Fibroblast of peridontal ligament (primary cell): ENCODE data around the gene FBXO15.

Experiments
- DNase-seq: peaks from one replicate; pipeline ENCODE4 v3.0.0-alpha.2; 2010; ENCODE audit errors: extremely low read depth

Gene FBXO15

DNA sequence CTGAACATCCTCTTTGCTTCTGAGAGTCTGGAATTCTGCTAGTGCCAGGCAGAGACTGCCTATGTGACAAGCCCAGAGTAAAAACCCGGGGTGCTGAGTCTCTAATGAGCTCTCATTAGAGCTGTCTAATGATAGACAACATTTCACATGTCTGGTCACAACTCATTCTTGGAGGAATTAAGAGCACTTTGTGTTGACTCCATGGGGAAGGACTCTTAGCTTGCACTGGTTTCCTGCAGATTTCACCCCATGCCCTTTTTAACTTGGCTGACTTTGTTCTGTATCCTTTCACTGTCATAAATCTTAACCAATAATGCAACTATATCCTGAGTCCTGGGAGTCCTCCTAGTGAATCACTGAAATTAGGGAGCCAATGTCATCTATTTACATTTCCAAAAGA, 33.5 kb downstream of the FBXO15 start:
- peak; percentile 6 for DNase-seq

DNA sequence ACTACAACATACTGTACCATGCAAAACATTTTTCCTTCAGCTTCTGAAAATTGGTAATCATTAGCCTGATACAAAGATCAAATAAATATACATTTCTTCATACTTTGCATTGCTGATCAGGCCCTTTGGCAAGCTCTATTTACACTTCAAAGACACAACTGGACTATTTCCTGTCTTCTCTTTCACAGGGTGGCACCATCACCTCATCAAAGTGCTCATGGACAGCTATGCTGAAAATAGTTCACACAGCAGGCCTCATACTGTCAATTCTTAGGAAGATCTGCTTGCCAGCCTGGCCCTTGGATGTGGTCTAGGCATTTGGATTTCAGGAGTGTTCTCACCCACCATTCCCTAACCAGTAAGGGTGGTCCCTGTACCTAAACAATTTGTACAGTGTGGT, 33.9 kb downstream of the FBXO15 start:
- DNase-seq, result no peak

DNA sequence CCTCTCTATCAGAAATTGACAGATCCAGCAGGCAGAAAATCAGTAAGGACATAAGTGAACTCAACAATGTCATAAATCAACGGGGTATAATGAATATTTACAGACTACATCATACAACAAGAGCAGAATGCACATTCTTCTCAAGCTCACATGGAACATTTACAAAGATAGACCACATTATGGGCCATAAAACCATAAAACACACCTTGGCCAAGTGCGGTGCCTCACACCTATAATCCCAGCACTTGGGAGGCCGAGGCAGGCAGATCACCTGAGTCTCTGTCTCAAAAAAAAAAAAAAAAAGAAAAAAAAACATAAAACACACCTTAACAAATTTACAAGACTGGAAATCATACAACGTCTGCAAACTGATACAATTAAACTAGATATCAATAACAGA, 36.7 kb downstream of the FBXO15 start:
- DNase-seq, result no peak

DNA sequence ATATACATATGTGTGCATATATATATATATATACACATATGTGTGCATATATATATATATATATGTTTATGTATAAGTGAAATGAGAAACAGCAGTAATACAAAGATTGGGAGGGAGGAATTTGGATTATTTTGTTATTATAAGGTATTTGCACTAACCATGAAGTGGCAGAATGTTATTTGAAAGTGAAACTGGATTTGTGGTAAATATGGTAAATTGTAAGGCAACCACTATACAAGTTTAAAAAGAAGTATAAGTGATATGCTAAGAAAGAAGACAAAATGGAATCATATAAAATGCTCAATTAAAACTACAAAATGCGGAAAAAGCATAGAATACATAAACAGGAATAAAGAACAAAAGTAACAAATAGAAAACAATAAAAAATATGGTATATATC, 37.5 kb downstream of the FBXO15 start:
- DNase-seq, result no peak

DNA sequence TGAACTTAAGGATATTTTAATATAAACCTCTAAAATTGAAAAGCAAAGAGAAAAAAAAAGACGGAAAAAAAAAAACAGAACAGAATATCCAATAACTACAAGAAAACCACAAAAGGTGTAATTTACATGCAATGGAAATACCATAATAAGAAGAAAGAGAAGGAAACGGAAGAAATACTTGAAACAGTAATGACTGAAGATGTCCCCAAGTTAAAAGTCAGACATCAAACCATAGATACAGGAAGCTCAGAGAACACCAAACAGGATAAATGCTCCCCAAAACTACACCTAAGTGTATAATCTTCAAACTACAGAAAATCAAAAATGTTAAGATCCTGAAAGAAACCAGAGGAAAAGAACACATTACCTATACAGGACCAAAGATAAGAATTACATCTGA, 39.2 kb downstream of the FBXO15 start:
- DNase-seq, result no peak

GRCh38 chr18:74097803-74098202, 49.8 kb downstream of the FBXO15 start:
- no peak for DNase-seq

GRCh38 chr18:74092922-74093321, 54.7 kb downstream of the FBXO15 start:
- DNase-seq, result no peak

DNA sequence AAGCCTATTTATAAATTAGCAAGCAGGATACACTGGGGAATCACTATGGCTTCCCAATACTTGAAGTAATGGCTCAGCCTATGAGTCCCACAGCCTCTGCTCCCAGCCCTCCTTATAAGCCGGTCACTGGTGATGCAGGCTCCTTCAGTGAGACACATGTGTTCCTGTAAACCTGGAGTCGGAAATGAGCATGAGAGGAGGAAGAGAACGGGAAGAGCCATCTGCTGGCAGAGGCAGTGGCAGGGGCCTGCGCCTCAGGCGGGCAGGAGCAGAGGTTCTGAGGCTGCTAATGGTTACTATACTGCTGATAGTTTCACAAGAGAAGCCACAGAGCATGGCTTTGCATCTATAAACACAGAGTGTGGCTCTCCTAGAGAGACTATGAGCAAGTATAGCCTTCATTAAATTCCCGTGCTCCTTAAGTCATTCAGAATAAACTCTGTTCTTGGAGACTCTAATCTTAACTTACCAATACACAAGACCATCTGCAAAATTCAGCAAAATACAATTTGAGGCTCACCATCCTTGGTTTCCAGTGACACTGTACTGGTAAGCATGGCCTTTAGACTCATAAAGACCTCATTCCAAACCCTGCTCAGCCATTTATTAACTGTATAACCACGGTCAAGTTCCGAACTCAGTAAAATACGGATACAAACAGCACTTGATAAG, 63.3 kb downstream of the FBXO15 start:
- DNase-seq, result no peak

- no peak for DNase-seq
Observed at GRCh38 chr18:74083557-74083952, 64.1 kb downstream of the FBXO15 start.

DNA sequence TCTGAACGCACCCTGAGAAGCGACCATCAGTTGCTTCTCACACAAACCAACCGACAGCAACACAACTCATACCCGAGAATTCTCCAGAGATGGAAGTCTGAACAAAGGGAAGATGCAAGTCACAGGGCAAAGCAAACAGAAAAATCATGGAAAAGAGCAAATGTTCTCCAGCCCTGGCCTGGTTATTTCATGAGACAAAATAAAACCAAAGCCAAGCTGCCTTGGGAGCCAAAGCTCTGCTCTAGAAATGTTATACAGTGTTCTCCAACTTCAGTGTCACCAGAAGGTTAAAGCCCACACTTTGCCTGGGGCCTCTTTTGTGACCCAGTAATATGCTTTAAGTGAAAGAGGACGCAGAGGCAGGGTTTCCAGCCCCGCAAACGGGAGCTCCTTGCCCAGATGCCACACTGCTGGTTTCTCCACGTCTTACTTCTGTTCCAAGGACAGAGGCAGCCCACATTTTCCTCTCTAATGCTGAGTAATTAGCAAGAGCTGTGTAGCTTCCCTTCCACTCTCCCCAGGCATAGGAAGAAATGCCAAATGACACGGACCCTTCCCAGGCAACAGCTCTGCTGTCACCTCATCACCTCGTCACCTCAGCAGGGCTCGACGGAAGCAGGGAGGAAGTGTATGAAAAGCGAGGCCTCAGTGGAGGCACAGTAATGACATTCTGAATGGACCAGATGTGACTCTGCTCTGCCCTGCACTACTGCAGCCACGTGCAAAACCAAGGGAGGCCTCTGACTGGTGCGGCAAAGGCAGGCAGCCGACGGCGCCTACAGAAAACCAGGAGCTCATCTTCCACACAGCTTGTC, 64.7 kb downstream of the FBXO15 start:
- peak; percentile 4 for DNase-seq

GRCh38 chr18:74081966-74082741, 65.5 kb downstream of the FBXO15 start:
- peak; percentile 17 for DNase-seq

DNA sequence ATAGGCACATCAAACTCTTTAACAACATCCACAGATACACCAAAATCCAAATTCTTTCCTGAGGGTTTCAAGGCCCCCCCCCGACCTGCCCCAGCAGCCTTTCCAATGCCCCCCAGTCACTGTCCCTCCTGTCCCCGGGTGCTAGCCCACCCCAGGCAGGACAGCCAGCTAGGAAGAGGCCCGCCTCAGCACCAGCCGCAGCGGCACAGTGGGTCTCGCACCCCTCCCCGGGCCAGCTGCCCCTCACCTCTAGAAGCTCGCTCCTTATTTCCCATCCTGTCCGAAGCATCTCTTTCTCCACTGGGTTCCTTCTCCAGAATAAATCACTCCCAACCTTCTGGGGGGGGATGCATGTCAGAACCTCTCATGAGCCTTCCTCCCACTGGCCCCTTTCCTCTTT, 69.4 kb downstream of the FBXO15 start:
- DNase-seq, result no peak

DNA sequence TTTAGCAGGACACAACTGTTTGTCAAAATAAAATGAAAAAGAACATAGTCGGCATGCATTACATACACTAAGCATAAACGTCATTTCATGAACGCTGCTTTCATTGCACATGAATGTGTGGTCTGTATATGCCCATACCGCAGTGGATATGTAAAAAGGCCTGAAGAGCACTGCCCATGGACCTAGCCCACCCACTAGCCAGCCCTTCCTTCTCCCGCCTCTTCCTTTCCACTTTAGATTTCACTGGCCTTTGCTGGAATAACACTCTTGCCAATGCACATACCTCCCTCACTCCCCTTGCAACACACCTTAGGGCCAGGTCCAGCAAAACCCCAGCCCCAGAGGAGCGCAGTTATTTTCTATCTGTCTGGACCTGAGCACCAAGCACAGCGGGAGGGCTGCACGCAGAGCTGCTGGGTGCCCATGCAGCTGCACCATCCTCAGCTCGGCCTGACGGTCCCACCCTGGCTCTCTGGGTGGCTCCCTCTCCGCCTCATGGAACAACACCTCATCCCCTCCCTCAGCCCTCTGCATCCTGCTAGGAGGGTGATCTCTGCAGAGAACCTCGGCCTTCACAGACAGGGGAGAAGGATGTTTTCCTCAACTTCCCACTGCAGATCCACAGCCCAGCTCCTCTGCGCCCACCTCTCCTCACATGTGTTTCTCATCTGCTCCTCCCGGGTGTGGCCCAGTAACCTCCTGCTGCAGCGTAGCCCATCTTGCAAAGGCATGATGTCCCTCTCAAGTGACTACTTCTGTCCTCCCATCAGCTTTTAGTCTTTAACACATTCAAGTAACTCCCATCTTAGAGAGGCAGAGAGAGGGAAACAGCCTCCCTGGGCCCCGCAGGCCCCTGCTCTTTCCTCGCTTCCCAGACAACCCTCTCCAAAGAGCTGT, 72.7 kb downstream of the FBXO15 start:
- no peak for DNase-seq

DNA sequence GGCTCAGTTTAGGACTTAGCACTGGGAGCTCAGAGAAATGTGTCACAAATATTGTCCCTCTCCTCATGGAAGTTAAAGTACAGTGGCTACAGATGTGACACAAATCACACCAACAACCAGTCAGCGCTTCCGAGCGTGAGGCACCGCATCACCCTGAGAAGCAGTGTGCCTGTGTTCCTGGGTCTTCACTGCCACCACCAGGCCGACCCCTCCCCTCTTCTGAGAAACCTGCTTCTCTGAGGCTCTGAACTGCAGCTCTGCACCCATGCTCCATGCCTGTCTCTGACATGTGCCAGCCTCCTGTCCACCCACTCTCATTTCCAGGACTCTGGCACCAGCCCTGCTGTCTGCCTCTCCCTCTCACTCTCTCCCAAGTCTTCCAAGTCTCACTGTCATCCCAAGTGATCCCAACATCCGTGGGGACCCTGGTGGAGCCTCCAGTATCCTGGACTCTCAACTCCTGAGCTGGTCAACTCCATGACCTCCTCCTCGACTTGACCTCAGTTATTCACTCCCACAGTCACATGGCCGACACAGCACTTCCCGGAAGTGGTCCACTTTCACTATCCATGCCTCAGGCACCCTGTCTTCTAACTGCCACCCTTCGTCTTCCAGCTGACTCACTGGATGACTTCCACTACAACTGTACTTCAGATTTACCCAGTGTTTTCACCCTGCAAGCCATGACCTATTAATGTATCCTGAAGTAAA, 73.5 kb downstream of the FBXO15 start:
- no peak for DNase-seq

DNA sequence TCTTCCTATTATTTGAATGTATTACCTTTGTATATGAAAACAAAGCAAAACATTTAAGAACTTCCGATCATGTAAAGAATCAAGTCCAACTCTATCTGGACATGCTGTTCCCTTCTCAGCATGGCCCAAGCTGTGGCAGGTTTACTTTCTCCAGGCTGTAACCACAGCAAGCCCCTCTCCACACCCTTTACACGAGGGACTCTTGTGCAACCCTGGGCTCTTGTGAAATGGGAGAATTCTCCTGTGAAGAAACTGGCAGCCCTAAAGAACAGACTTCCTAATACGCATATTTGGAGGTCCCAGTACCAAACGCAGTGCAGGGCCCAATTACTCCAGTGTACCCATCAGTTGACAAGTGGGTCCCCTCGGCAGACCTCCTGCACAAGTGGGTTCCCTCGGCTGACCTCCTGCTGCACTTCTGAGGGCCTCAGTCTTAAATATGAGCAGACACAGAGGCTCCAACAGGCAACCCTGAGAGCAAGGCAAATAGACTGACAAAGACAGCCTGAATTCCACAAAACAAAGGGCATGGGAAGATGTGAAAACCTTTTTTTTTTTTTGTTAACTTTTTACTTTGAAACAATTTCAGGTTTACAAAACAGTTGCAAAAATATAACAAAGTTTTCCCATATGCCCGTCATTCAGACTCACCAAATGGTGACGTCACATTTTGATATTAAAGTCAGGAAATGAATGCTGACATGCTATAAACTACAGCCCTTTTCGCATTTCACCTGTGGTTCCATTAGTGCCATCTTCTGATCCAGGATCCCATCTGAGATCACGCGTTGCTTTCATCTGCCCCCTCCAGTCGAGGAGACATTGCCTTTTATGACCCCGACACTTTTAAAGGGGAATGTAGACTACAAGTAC, 78.2 kb downstream of the FBXO15 start:
- no peak for DNase-seq

DNA sequence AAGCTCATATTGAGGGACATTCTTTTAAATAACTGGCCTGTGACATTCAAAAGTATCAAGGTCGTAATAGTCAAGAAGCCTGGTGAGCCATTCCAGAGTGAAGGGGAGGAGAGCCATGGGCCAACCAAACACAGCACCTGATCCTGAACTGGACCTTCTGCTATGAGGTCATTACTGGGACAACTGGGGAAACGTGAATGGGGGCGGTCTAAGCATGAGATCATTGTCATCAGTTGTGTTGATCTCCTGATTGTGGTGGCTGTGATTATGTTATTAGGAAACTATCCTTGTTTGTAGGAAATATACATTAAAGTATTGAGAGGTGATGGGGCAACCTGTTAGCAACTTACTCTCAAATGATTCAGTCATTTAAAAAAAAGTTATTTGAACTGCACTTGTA, 79.3 kb downstream of the FBXO15 start:
- DNase-seq, result no peak

GRCh38 chr18:74066018-74066417, 81.6 kb downstream of the FBXO15 start:
- no peak for DNase-seq

DNA sequence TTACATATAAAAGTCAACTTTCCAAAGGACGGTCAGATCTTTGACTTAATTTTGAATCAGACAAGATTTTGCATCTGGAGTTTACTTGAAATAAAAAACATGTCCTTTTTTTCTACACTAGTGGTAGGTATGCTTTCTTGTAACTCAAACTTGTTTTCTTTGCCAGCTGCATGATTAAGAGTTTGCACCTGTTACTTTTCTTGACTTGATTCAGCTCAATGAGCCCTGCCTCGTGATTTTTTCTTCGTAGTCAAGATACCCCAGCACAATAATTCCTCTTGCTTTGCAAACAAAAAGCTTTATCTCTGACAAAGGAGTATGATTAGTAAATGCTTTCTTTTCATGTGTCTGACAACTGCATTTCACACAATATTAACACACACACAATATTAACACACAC, 82.3 kb downstream of the FBXO15 start:
- DNase-seq, result no peak

GRCh38 chr18:74064510-74064909, 83.1 kb downstream of the FBXO15 start:
- DNase-seq, result no peak

GRCh38 chr18:74063557-74063956, 84.1 kb downstream of the FBXO15 start:
- DNase-seq, result no peak
